HCT116 (cell line): Measurements from ENCODE around the gene TMEM256. TPM values are rescaled to one million over a fixed set of nuclear protein-coding genes. Genes with fewer than 3 reads are reported as not detected.

Source experiments
- ATAC-seq: fragments of 200-7000 bp; cut with Tn5 transposase; 2 replicates; pipeline ENCODE4 v1.9.1; 2020; ENCODE audit warnings: mild to moderate bottlenecking, moderate library complexity
- BruUV-seq: library from RNA; stranded (reverse); fragments of 400-500 nt; replicated peaks from 2 replicates; lab custom pipeline; 2021; lab: Mats Ljungman, UMichigan
- CTCF ChIA-PET: fragments of 300-600 bp; sonication (Branson Sonifier 250); formaldehyde crosslinking; loops from one replicate; lab custom pipeline; 2021; ENCODE audit warnings: antibody characterized with exemption; lab: Charles Lee
- POLR2A ChIA-PET: fragments of 300-600, 350-600 bp; sonication (Branson Sonifier 250); formaldehyde crosslinking; loops from one replicate; lab custom pipeline; 2021; ENCODE audit warnings: antibody characterized with exemption; lab: Charles Lee
- RAD21 ChIA-PET, 2 experiments: fragments of 300-600 bp; sonication (Branson Sonifier 250); formaldehyde crosslinking; loops; one replicate each; lab custom pipeline; 2023; ENCODE audit warnings: low total read pairs in 2 of 2; ENCODE audit not compliant: uncharacterized antibody in 2 of 2, unreplicated experiment in 2 of 2, low non-redundant PET in 1 of 2; lab: Charles Lee
- DNase-seq: peaks from one replicate; pipeline ENCODE4 v3.0.0-alpha.2; 2010; ENCODE audit warnings: low read depth, low spot score
- H2AFZ ChIP-seq: fragments of 200-600 bp; shearing (Covaris generic), sonication (generic); 2 replicates; pipeline ENCODE4 v1.6.1; 2017; ENCODE audit warnings: low read depth, mixed run types, mixed read lengths, antibody characterized with exemption, low read length; ENCODE audit not compliant: poor library complexity, severe bottlenecking
- H3K27ac ChIP-seq: 2 replicates; pipeline ENCODE4 v1.5.1; 2012; ENCODE audit warnings: low read depth, low read length
- H3K27me3 ChIP-seq: fragments of 200-600 bp; sonication (generic); 2 replicates; pipeline ENCODE4 v1.6.1; 2016; ENCODE audit warnings: mixed run types, low read length, mixed read lengths; ENCODE audit not compliant: insufficient read depth
- H3K36me3 ChIP-seq, 2 experiments: fragments of 200-500 bp in 1 of 2; fragments of 200-600 bp in 1 of 2; sonication (Bioruptor generic) in 1 of 2; sonication (generic) in 1 of 2; 2 replicates each; pipeline versions ENCODE4 v1.5.1 to v1.6.1; 2014 to 2016; ENCODE audit warnings: low read length in 2 of 2, inconsistent platforms in 1 of 2, mixed read lengths in 1 of 2, mixed run types in 1 of 2; ENCODE audit not compliant: insufficient read depth in 2 of 2, control insufficient read depth in 1 of 2
- H3K4me1 ChIP-seq, 2 experiments: fragments of 200-600 bp in 1 of 2; sonication (generic) in 1 of 2; 2 replicates each; pipeline versions ENCODE4 v1.5.1 to v1.6.1; 2012 to 2017; ENCODE audit warnings: low read length in 2 of 2, inconsistent platforms in 1 of 2, mild to moderate bottlenecking in 1 of 2, mixed read lengths in 1 of 2, mixed run types in 1 of 2, moderate library complexity in 1 of 2; ENCODE audit not compliant: insufficient read depth in 2 of 2, control insufficient read depth in 1 of 2
- H3K4me2 ChIP-seq: fragments of 200-600 bp; sonication (generic); 2 replicates; pipeline ENCODE4 v1.6.1; 2017; ENCODE audit warnings: mixed run types, low read length, mixed read lengths
- H3K4me3 ChIP-seq, 2 experiments: fragments of 200-600 bp in 1 of 2; sonication (generic) in 1 of 2; replicated peaks in 1 of 2; 2 replicates each; pipeline ENCODE4 v1.5.1; 2011 to 2016; ENCODE audit warnings: low read length in 2 of 2, control low read depth in 1 of 2, low read depth in 1 of 2, mild to moderate bottlenecking in 1 of 2, mixed read lengths in 1 of 2, mixed run types in 1 of 2
- H3K79me2 ChIP-seq: fragments of 200-600 bp; sonication (generic); 2 replicates; pipeline ENCODE4 v1.6.1; 2017; ENCODE audit warnings: mild to moderate bottlenecking, mixed run types, low read length, moderate library complexity, mixed read lengths; ENCODE audit not compliant: insufficient read depth
- H3K9ac ChIP-seq: fragments of 200-600 bp; sonication (generic); 2 replicates; pipeline ENCODE4 v1.6.1; 2016; ENCODE audit warnings: low read length, mixed read lengths
- H3K9me2 ChIP-seq: fragments of 200-600 bp; sonication (generic), shearing (Covaris generic); 2 replicates; pipeline ENCODE4 v1.6.1; 2017; ENCODE audit warnings: mixed run types, mild to moderate bottlenecking, moderate library complexity; ENCODE audit not compliant: insufficient read depth
- H3K9me3 ChIP-seq, 2 experiments: fragments of 200-500 bp in 1 of 2; fragments of 200-600 bp in 1 of 2; sonication (Bioruptor generic) in 1 of 2; sonication (generic) in 1 of 2; 2 replicates each; pipeline ENCODE4 v1.6.1; 2014 to 2017; ENCODE audit warnings: low read length in 2 of 2, mixed read lengths in 2 of 2, inconsistent platforms in 1 of 2, low read depth in 1 of 2, mild to moderate bottlenecking in 1 of 2, mixed run types in 1 of 2, moderate library complexity in 1 of 2; ENCODE audit not compliant: control insufficient read depth in 1 of 2, insufficient read depth in 1 of 2
- H4K20me1 ChIP-seq: fragments of 200-600 bp; sonication (generic), shearing (Covaris generic); 2 replicates; pipeline ENCODE4 v1.6.1; 2017; ENCODE audit warnings: mixed run types, mild to moderate bottlenecking, moderate library complexity; ENCODE audit not compliant: insufficient read depth
- SRF ChIP-seq: IDR thresholded peaks from 2 replicates; pipeline ENCODE4 v1.6.1; 2012; ENCODE audit warnings: low read depth
- intact Hi-C: fragments of 100-400 bp; cut with micrococcal nuclease; formaldehyde crosslinking; loops from 2 replicates; pipeline ENCODE4 v1.10.0; 2022
- total RNA-seq: library from RNA; stranded (reverse); gene quantifications from one replicate; pipeline ENCODE4 v1.2.1, GENCODE V29; 2021; ENCODE audit not compliant: unreplicated experiment

TMEM256 gene
- total RNA-seq, 1 experiment from 2014 or later: 110 TPM

DNA sequence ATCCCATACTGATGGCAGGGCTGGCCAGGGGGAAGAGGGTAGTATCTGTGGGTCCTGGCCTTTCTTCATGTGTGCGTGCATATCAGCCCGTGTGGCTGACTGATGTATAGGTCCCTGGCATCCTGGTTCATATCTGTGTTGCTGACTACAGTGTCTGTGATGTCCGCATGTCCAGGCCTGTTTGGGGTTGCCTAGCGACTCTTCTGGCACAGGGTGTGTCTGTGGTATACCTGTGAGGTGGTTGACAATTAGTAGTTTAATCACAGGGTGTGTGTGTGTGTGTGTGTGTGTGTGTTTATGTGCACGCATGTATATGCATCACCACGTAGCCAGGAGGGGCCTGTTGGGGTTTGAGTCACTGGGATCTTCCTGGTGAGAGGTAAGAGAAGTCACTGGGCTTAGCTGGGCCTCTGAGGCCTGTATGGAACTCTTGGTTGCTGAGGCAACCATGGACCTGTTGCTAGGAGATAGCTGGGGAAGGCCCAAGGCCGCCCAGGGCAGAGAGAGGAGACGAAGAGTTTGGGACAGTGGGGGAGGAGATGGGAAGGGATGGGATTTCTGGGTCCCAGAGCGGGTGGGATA, 49.5 kb downstream of the TMEM256 start:
- CTCF ChIA-PET: interaction anchor here (1.0 to 2.9 kb wide), 3 partner anchors 50 to 206 kb away, joined by 6 to 21 read pairs (median 7); partner anchors contain the start of genes TMEM102 and TMEM256

More for the DNA sequence above, 49.5 kb downstream of the TMEM256 start:
- H3K9ac ChIP-seq: no peak overlapping the region
- H2AFZ ChIP-seq: no peak overlapping the region
- no peaks in the 10 kb centered on the region for H3K9me2 ChIP-seq
- H3K27me3 ChIP-seq: no peaks in the 10 kb centered on the region
- H3K36me3 ChIP-seq: no peaks in the 10 kb centered on the region
- peaks cover 24% of the 10 kb centered on the region for H3K79me2 ChIP-seq
- H3K4me1 ChIP-seq: peaks cover 29 to 65% of the 10 kb centered on the region in 2 experiments
- RAD21 ChIA-PET: no interaction called here
- H3K4me3 ChIP-seq: no peak overlapping the region
- intact Hi-C loops: loop anchor here (5.0 kb wide), 1 partner anchor 307 kb away; no protein-coding TSS in a partner anchor
- no peak for TF ChIP-seq SRF
- TF ChIP-seq, all 23 proteins: peak for 0
- no peak overlapping the region for H3K27ac ChIP-seq
- DNase-seq: no peak
- no TSS peak for BruUV-seq
- peak overlapping the region; percentile 8 for H3K4me2 ChIP-seq
- H4K20me1 ChIP-seq: 0 out of 2 replicates have a peak, but pooled peaks cover 4% of the 10 kb centered on the region
- no peak for ATAC-seq
- POLR2A ChIA-PET: no interaction called here
- no peaks in the 10 kb centered on the region for H3K9me3 ChIP-seq

Other genes with a start within 250 kb of the TMEM256 start
- gene ASGR1, start 224.7 kb downstream of the TMEM256 start, total RNA-seq: 1.2 TPM
- 15.0 TPM for gene DLG4, start 184.3 kb downstream of the TMEM256 start, total RNA-seq
- gene ACADVL, start 184.2 kb downstream of the TMEM256 start, total RNA-seq: 554 TPM
- 69.7 TPM for gene DVL2, start 169.6 kb downstream of the TMEM256 start, total RNA-seq
- gene PHF23, start 164.6 kb downstream of the TMEM256 start, total RNA-seq: 48.5 TPM
- gene GABARAP, start 161.6 kb downstream of the TMEM256 start, total RNA-seq: 287 TPM
- 143 TPM for gene CTDNEP1, start 152.4 kb downstream of the TMEM256 start, total RNA-seq
- gene ELP5, start 151.9 kb downstream of the TMEM256 start, total RNA-seq: 81.7 TPM
- gene CLDN7, start 141.6 kb downstream of the TMEM256 start, total RNA-seq: 286 TPM
- gene SLC2A4, start 122.4 kb downstream of the TMEM256 start, total RNA-seq: 2.5 TPM
- 2.3 TPM for gene YBX2, start 109.5 kb downstream of the TMEM256 start, total RNA-seq
- gene EIF5A, start 96.5 kb downstream of the TMEM256 start, total RNA-seq: 1,139 TPM
- 61.3 TPM for gene GPS2, start 88.7 kb downstream of the TMEM256 start, total RNA-seq
- gene NEURL4, start 74.8 kb downstream of the TMEM256 start, total RNA-seq: 56.9 TPM
- 8.8 TPM for gene ACAP1, start 67.6 kb downstream of the TMEM256 start, total RNA-seq
- 5.4 TPM for gene KCTD11, start 51.9 kb downstream of the TMEM256 start, total RNA-seq
- gene TMEM95, start 48.9 kb downstream of the TMEM256 start, total RNA-seq: not detected
- gene TNK1, start 23.0 kb downstream of the TMEM256 start, total RNA-seq: 16.8 TPM
- 43.8 TPM for gene PLSCR3, start 9.6 kb downstream of the TMEM256 start, total RNA-seq
- gene NLGN2, start 3.7 kb upstream of the TMEM256 start, total RNA-seq: 60.5 TPM
- 0.32 TPM for gene SPEM1, start 16.2 kb upstream of the TMEM256 start, total RNA-seq
- not detected for gene SPEM2, start 21.5 kb upstream of the TMEM256 start, total RNA-seq
- not detected for gene SPEM3, start 24.8 kb upstream of the TMEM256 start, total RNA-seq
- gene TMEM102, start 31.3 kb upstream of the TMEM256 start, total RNA-seq: 16.4 TPM
- 6.1 TPM for gene FGF11, start 35.4 kb upstream of the TMEM256 start, total RNA-seq
- 10.4 TPM for gene CHRNB1, start 41.0 kb upstream of the TMEM256 start, total RNA-seq
- 17.1 TPM for gene ZBTB4, start 75.5 kb upstream of the TMEM256 start, total RNA-seq
- gene SLC35G6, start 77.3 kb upstream of the TMEM256 start, total RNA-seq: not detected
- gene POLR2A, start 80.3 kb upstream of the TMEM256 start, total RNA-seq: 205 TPM
- gene TNFSF12, start 145.0 kb upstream of the TMEM256 start, total RNA-seq: 12.3 TPM
- gene TNFSF13, start 154.7 kb upstream of the TMEM256 start, total RNA-seq: 0.71 TPM
- 73.8 TPM for gene SENP3, start 157.8 kb upstream of the TMEM256 start, total RNA-seq
- gene CD68, start 175.5 kb upstream of the TMEM256 start, total RNA-seq: 7.0 TPM
- 50.9 TPM for gene MPDU1, start 179.8 kb upstream of the TMEM256 start, total RNA-seq
- 0.69 TPM for gene SOX15, start 186.0 kb upstream of the TMEM256 start, total RNA-seq
- 49.7 TPM for gene FXR2, start 210.8 kb upstream of the TMEM256 start, total RNA-seq
- gene SAT2, start 223.7 kb upstream of the TMEM256 start, total RNA-seq: 54.9 TPM
- gene SHBG, start 226.0 kb upstream of the TMEM256 start, total RNA-seq: not detected
- gene ATP1B2, start 246.8 kb upstream of the TMEM256 start, total RNA-seq: not detected